HG02885 (cell line): ENCODE data around the gene DST.
"Not testable (repeated sequence)": the region's sequence is repeated elsewhere in the genome, so short reads cannot be mapped to it uniquely, and the experiment has no call there.

ENCODE experiments used
- ATAC-seq: cut with Tn5 transposase; IDR thresholded peaks from one replicate; pipeline ENCODE4 v1.9.1; 2021; ENCODE audit warnings: mild to moderate bottlenecking; ENCODE audit not compliant: unreplicated experiment, poor library complexity

The DST gene

GRCh38 chr6:56664029-56664428 lies 21.3 kb upstream of the DST start:
- no peak for ATAC-seq

GRCh38 chr6:56663344-56663743 lies 20.7 kb upstream of the DST start:
- no peak for ATAC-seq

GRCh38 chr6:56661338-56661737 lies 18.6 kb upstream of the DST start:
- ATAC-seq, result not testable (repeated sequence)

- peak; percentile 43 for ATAC-seq
Measured at GRCh38 chr6:56660381-56660730, 17.7 kb upstream of the DST start.

- ATAC-seq, result peak; percentile 89
Measured at GRCh38 chr6:56659721-56660380, 17.2 kb upstream of the DST start.

- ATAC-seq, result no peak
Measured at GRCh38 chr6:56658326-56658725, 15.6 kb upstream of the DST start.

- no peak for ATAC-seq
Measured at GRCh38 chr6:56657354-56657753, 14.7 kb upstream of the DST start.

GRCh38 chr6:56656466-56656865 lies 13.8 kb upstream of the DST start:
- no peak for ATAC-seq

- no peak for ATAC-seq
Measured at GRCh38 chr6:56655996-56656395, 13.3 kb upstream of the DST start.

- no peak for ATAC-seq
Measured at GRCh38 chr6:56655249-56655648, 12.6 kb upstream of the DST start.

GRCh38 chr6:56652994-56653393 lies 10.3 kb upstream of the DST start:
- ATAC-seq, result no peak

- ATAC-seq, result no peak
Measured at GRCh38 chr6:56652231-56652630, 9.5 kb upstream of the DST start.

GRCh38 chr6:56650191-56650590 lies 7.5 kb upstream of the DST start:
- no peak for ATAC-seq

GRCh38 chr6:56649782-56650181 lies 7.1 kb upstream of the DST start:
- no peak for ATAC-seq

GRCh38 chr6:56649053-56649769 lies 6.5 kb upstream of the DST start:
- no peak for ATAC-seq

GRCh38 chr6:56647172-56647762 lies 4.6 kb upstream of the DST start:
- ATAC-seq, result no peak

GRCh38 chr6:56644366-56644765 lies 1.7 kb upstream of the DST start:
- ATAC-seq, result no peak

GRCh38 chr6:56643379-56644089 lies 845 bp upstream of the DST start:
- ATAC-seq, result no peak

- no peak for ATAC-seq
Measured at GRCh38 chr6:56640374-56640773, 2.3 kb downstream of the DST start.

- no peak for ATAC-seq
Measured at GRCh38 chr6:56638760-56639159, 3.9 kb downstream of the DST start.

GRCh38 chr6:56637640-56638039 lies 5.0 kb downstream of the DST start:
- ATAC-seq, result no peak
